Body of pancreas (tissue), 4 donors: Measurements from ENCODE around the gene VEGFA. TPM values are rescaled to one million over a fixed set of nuclear protein-coding genes. Genes with fewer than 3 reads are reported as not detected.

Experiments used
- ATAC-seq: fragments of 150-250 bp; one replicate; pipeline ENCODE4 v1.9.1; 2016
- DNase-seq, 4 donors: peaks; one replicate each; pipeline ENCODE4 v3.0.0-alpha.2; 2019
- H3K27ac ChIP-seq, 4 donors: fragments of 200-600 bp; sonication (generic); 1 replicate in 3 of 4; 2 replicates in 1 of 4; pipeline versions ENCODE4 v1.5.1 to v1.6.1; 2016 to 2019; ENCODE audit warnings: mild to moderate bottlenecking in 1 of 4, mixed read lengths in 1 of 4, moderate library complexity in 1 of 4
- H3K27me3 ChIP-seq, 2 donors: fragments of 200-600 bp; sonication (generic); one replicate each; pipeline ENCODE4 v1.6.0; 2016; ENCODE audit warnings: mild to moderate bottlenecking in 1 of 2
- H3K36me3 ChIP-seq, 2 donors: fragments of 200-600 bp; sonication (generic); replicated peaks in 1 of 2; 2 replicates each; pipeline ENCODE4 v1.5.1; 2016; ENCODE audit warnings: low read depth in 2 of 2; ENCODE audit not compliant: insufficient read depth in 1 of 2
- H3K4me1 ChIP-seq: fragments of 200-600 bp; sonication (generic); one replicate; pipeline ENCODE4 v1.6.0; 2016
- H3K4me3 ChIP-seq, 2 donors: fragments of 200-600 bp; sonication (generic); 1 replicate in 1 of 2; 2 replicates in 1 of 2; pipeline ENCODE4 v1.5.1; 2016 to 2019
- H3K9me3 ChIP-seq, 3 donors: fragments of 200-600 bp; sonication (generic); 1 replicate in 2 of 3; 2 replicates in 1 of 3; pipeline ENCODE4 v1.5.1; 2016
- POLR2A ChIP-seq, 3 donors: fragments of 450-650 bp; IDR thresholded peaks; one replicate each; pipeline ENCODE4 v1.6.1; 2016; ENCODE audit warnings: antibody characterized with exemption in 3 of 3, mild to moderate bottlenecking in 2 of 3
- WGBS, 2 donors: methylation state at CpG; one replicate each; pipeline ENCODE4 v1.1.5; 2017; 5-methylcytosine and 5-hydroxymethylcytosine counted together
- intact Hi-C: fragments of 100-400 bp; cut with DNase I; formaldehyde crosslinking; loops from one replicate; pipeline ENCODE4 v1.15.1; 2023
- total RNA-seq, 2 donors: library from RNA; depleted of rRNA; stranded (reverse); fragments of >200 nt; gene quantifications; one replicate each; pipeline ENCODE4 v1.1.0, GENCODE V29; 2016
- TF ChIP-seq, protein P1 (sequence below), 7 experiments: fragments of 450-650 bp in 4 of 7; fragments of 200-600 bp in 3 of 7; sonication (generic) in 3 of 7; IDR thresholded peaks; one replicate each; pipeline ENCODE4 v1.5.1; 2016 to 2019; ENCODE audit warnings: antibody characterized with exemption in 7 of 7

VEGFA gene
- total RNA-seq, 2 donors from 2014 or later = 84.8 to 272 TPM

DNA sequence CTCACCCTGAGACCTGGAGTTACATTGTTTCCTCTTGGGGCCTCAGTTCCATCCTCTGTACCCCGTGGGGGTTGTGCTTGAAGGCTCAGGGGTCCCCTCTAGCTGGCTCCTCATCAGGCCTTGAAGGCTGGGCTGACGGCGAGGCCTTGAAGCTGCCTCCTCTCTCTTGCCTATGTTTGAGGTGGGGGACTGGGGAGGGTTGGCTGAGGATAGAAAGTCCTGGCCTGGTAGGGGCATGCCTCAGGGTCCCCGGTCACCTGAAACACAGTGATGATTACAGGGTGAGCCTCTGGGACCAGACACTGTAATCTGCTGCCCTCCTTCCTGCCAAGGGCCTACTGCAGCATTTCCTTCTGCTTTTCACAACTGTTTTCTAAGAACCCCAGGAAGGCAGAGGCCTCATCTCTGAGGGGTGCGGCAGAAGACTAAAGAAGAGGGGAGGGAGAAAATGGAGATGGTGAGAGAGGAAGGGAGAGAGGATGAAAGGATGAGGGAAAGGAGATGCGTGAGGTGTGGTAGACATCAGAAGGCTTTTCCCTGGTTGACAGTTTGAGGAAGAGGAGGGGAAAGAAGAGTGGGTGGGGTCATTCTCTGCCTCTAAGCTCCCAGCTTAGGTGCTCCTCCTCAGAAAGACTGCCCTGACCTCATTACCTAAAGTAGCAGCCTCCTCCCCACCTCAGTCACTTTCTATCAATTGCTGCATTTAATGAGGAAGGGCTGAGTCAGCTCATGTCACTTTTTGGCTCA lies 29.7 kb downstream of the VEGFA start:
- TF ChIP-seq, protein P1, sequence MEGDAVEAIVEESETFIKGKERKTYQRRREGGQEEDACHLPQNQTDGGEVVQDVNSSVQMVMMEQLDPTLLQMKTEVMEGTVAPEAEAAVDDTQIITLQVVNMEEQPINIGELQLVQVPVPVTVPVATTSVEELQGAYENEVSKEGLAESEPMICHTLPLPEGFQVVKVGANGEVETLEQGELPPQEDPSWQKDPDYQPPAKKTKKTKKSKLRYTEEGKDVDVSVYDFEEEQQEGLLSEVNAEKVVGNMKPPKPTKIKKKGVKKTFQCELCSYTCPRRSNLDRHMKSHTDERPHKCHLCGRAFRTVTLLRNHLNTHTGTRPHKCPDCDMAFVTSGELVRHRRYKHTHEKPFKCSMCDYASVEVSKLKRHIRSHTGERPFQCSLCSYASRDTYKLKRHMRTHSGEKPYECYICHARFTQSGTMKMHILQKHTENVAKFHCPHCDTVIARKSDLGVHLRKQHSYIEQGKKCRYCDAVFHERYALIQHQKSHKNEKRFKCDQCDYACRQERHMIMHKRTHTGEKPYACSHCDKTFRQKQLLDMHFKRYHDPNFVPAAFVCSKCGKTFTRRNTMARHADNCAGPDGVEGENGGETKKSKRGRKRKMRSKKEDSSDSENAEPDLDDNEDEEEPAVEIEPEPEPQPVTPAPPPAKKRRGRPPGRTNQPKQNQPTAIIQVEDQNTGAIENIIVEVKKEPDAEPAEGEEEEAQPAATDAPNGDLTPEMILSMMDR (IDR thresholded peaks at IDR 0.05) = no peak
- no peak for TF ChIP-seq POLR2A (IDR thresholded peaks at IDR 0.05)
- no peaks in the 10 kb centered on the region for H3K36me3 ChIP-seq
- DNase-seq (peak in 2 of 4 donors; percentile 59 to 62), ATAC-seq (no peak)
- no peaks in the 10 kb centered on the region for H3K27me3 ChIP-seq
- H3K27ac ChIP-seq = peak overlapping the region; percentile 66 to 91 (median 83)
- H3K4me3 ChIP-seq = no peak overlapping the region
- 60 to 76% methylated on average over 3 to 6 of the region's 6 CpGs for WGBS, 2 donors
- peaks cover 71% of the 10 kb centered on the region for H3K4me1 ChIP-seq
- intact Hi-C loops = no loop called here
- no peaks in the 10 kb centered on the region for H3K9me3 ChIP-seq

- intact Hi-C loops = no loop called here
- peak in 1 of 4 donors; percentile 66 for DNase-seq
- Histone ChIP-seq H3K27me3 (no peaks in the 10 kb centered on the region), H3K4me3 (no peak overlapping the region), H3K9me3 (no peaks in the 10 kb centered on the region), H3K4me1 (peaks cover 77% of the 10 kb centered on the region), H3K27ac (peak overlapping the region; percentile 66 to 91 (median 83)), H3K36me3 (no peaks in the 10 kb centered on the region)
- 37 to 43% methylated on average over 3 of the region's 3 CpGs for WGBS, 2 donors
- no peak for ATAC-seq
- TF ChIP-seq, protein P1 (IDR thresholded peaks at IDR 0.05) = no peak
- TF ChIP-seq POLR2A (IDR thresholded peaks at IDR 0.05) = no peak
These were observed 30.2 kb downstream of the VEGFA start for GRCh38 chr6:43800298-43800623.

- Histone ChIP-seq H3K27me3 (no peaks in the 10 kb centered on the region), H3K4me3 (no peak overlapping the region), H3K36me3 (no peaks in the 10 kb centered on the region), H3K27ac (peak overlapping the region in 1 of 4 donors; percentile 96), H3K9me3 (no peaks in the 10 kb centered on the region), H3K4me1 (peaks cover 83% of the 10 kb centered on the region)
- WGBS, 2 donors = 77 to 78% methylated on average over 10 of the region's 10 CpGs
- ATAC-seq (no peak), DNase-seq (no peak)
- intact Hi-C loops = no loop called here
- TF ChIP-seq POLR2A (IDR thresholded peaks at IDR 0.05) = no peak
- TF ChIP-seq, protein P1 (IDR thresholded peaks at IDR 0.05) = no peak
These were observed 30.9 kb downstream of the VEGFA start for GRCh38 chr6:43800746-43801494.

GRCh38 chr6:43801495-43802181 lies 31.6 kb downstream of the VEGFA start:
- ATAC-seq = no peak
- peak overlapping the region; percentile 40 to 96 (median 92) for H3K27ac ChIP-seq

More at GRCh38 chr6:43801495-43802181, 31.6 kb downstream of the VEGFA start:
- no peaks in the 10 kb centered on the region for H3K9me3 ChIP-seq
- DNase-seq = peak in 1 of 4 donors; percentile 49
- H3K4me1 ChIP-seq = peaks cover 90% of the 10 kb centered on the region
- no peaks in the 10 kb centered on the region for H3K27me3 ChIP-seq
- no peak overlapping the region for H3K4me3 ChIP-seq
- H3K36me3 ChIP-seq = no peaks in the 10 kb centered on the region
- 61% methylated on average over 16 of the region's 16 CpGs for WGBS, 2 donors
- intact Hi-C loops = no loop called here
- TF ChIP-seq POLR2A (IDR thresholded peaks at IDR 0.05) = no peak
- TF ChIP-seq, protein P1 (IDR thresholded peaks at IDR 0.05) = no peak
